Nephron (organoid): Measurements from ENCODE around the gene NAALAD2.

Experiments used
- H3K27ac Mint-ChIP-seq, 3 experiments: 2 replicates each; pipeline ENCODE4 v1.8.0; 2020; ENCODE audit warnings: mixed read lengths in 3 of 3, mild to moderate bottlenecking in 2 of 3, moderate library complexity in 1 of 3
- H3K27me3 Mint-ChIP-seq: 2 replicates; pipeline ENCODE4 v1.8.0; 2021; ENCODE audit warnings: low read depth, mild to moderate bottlenecking, moderate library complexity, mixed read lengths
- H3K36me3 Mint-ChIP-seq: 2 replicates; pipeline ENCODE4 v1.8.0; 2020; ENCODE audit warnings: low read depth, mixed read lengths
- H3K4me1 Mint-ChIP-seq: 2 replicates; pipeline ENCODE4 v1.8.0; 2020; ENCODE audit warnings: mixed read lengths
- H3K4me3 Mint-ChIP-seq, 3 experiments: 2 replicates each; pipeline ENCODE4 v1.8.0; 2020; ENCODE audit warnings: mild to moderate bottlenecking in 3 of 3, mixed read lengths in 3 of 3, moderate library complexity in 2 of 3
- H3K9me3 Mint-ChIP-seq: 2 replicates; pipeline ENCODE4 v1.8.0; 2020; ENCODE audit warnings: mixed read lengths
- CTCF ChIP-seq, 3 experiments: fragments of 200-600 bp; sonication (generic); IDR thresholded peaks; one replicate each; pipeline ENCODE4 v1.5.0; 2021; ENCODE audit warnings: antibody characterized with exemption in 3 of 3; ENCODE audit not compliant: unreplicated experiment in 3 of 3

The NAALAD2 gene

GRCh38 chr11:90241414-90241813 lies 107.0 kb downstream of the NAALAD2 start:
- no peaks in the 10 kb centered on the region for H3K36me3 Mint-ChIP-seq
- H3K27ac Mint-ChIP-seq: no peak overlapping the region
- peaks cover 3% of the 10 kb centered on the region for H3K9me3 Mint-ChIP-seq
- TF ChIP-seq CTCF (IDR thresholded peaks at IDR 0.05; ENCODE audit: unreplicated experiment in 3 of 3): no peak
- H3K4me3 Mint-ChIP-seq: no peak overlapping the region
- H3K4me1 Mint-ChIP-seq: no peaks in the 10 kb centered on the region
- H3K27me3 Mint-ChIP-seq: no peaks in the 10 kb centered on the region
